Fibroblast of peridontal ligament (primary cell): Measurements from ENCODE around the gene TENT5A.
"Not testable (repeated sequence)": the region's sequence is repeated elsewhere in the genome, so short reads cannot be mapped to it uniquely, and the experiment has no call there.

Experiments used
- DNase-seq: peaks from one replicate; pipeline ENCODE4 v3.0.0-alpha.2; 2010; ENCODE audit errors: extremely low read depth

Gene TENT5A

DNA sequence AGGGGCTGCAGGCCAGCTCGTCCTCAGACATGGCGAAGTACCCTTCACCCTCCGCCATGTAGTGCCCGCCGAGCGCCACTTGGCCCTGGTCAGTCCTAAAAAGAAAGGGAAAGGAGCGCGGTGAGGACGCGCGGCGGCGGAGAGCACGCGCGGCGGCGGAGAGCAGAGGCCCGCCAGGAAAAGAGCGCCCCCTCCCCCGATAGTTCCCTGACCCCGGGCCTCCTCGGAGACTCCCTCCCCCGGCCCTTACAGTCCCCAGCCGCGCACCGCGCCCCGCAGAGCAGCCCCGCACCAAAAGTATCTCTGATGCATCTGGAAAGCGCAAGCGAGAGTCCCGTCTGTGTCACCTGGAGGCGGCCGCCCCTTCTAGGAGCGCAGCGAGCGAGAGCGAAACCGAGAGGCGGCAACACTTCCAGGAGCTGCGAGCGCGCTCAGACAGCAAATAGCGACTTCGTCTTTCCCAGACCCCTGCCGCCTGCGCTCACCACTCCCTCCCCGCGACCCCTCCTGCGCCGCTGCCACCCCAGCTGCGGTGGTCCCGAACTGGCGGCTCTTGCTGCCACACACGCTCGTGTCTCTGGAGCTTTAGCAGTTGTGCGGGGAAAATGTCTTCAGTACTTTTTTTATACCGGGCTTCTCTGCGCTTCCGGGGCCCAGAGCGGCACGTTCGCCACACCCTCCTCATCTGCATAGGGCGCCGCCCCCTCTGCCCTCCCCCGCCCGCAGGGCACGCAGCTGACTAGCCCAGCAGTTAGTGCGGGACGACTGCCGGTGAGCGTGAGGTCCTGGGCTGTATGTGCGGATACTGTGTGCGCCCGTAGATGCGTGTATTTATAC lies at the start of gene TENT5A:
Gene TENT5A, minus strand, starts transcription at position 598 of the 837 bp plus-strand sequence. Its CDS starts 540 bp downstream, at position 58.
- peak; percentile 88 for DNase-seq

DNA sequence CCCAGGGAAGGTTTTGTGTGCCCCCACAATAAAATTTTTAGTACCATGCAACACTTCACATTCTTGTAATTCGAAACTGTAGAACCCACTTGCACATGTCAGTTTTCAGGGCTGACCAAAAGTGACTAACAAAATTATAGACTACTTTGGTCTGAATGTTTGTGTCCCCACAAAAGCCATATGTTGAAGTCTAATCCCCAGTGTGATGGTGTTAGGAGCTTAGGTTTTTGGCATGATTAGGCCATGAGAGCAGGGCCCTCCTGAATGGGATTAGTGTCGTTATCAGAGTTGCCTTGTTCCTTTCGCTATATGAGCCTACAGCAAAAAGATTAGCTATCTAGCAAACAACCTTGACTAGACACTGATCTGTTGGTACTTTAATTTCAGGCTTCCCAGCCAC lies 49.0 kb upstream of the TENT5A start:
- DNase-seq, result no peak

DNA sequence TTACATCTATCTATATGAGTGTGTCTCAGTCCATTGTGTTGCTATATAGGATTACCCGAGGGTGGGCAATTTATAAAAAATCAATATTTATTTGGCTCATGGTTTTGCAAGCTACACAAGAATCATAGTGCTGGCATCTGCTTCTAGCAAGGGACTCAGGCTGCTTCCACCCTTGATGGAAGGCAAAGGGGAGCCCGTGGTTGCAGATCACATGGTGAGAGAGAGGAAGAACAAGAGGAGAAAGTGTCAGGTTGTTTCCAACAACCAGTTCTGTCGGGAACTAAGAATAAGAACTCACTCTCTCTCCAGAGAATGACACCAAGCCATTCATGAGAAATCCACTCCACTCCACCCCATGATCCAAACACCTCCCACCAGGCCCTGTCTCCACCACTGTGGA lies 48.2 kb upstream of the TENT5A start:
- DNase-seq, result no peak

DNA sequence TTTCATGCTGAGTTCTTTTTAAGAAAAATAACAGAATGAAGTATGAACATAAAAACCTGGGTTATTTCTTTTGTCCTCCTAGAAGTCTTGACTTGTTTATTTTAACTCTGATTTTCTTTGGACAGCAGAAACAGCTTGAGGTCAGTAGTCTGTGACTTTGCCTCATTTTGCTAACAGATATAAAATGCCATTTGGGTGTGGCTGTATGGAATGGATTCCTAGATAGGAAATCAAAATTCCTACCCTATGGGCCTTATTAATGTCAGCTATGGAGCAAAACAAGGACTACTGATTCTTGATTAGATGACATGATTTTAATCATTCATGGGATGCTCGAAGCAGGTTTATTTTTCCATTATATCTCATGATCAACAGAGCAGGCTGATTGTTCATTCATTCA lies 46.8 kb upstream of the TENT5A start:
- DNase-seq, result no peak

DNA sequence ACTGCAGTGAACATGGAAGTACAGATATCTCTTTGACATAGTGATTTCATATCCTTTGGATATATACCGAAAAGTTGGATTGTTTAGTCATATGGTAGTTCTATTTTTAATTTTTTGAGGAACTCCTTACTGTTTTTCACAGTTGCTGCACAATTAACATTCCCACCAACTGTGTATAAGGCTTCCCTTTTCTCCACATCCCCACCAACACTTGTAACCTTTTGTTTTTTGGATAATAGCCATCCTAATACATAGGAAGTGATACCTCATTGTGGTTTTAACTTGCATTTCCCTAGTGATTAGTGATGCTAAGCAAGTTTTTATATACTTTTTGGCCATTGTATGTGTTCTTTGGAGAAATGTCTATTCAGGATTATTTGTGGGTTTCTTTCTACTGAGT lies 45.1 kb upstream of the TENT5A start:
- no peak for DNase-seq

DNA sequence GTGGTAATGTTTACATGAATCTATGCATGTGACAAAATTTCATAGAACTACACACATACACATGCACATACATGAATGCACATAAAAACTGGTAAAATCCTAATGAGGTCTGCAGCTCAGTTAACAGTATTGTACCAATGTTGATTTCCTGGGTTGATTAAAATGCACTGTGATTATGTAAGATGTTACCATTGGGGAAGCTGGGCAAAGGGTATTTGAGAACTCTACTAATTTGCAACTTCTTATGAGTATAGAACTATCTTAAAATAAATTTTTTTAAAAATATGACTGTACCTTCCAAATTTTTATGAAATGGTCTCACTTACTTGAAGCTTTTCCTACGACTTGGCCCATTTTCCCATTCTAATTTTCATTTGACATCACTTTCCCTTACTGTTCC lies 43.4 kb upstream of the TENT5A start:
- DNase-seq, result no peak

DNA sequence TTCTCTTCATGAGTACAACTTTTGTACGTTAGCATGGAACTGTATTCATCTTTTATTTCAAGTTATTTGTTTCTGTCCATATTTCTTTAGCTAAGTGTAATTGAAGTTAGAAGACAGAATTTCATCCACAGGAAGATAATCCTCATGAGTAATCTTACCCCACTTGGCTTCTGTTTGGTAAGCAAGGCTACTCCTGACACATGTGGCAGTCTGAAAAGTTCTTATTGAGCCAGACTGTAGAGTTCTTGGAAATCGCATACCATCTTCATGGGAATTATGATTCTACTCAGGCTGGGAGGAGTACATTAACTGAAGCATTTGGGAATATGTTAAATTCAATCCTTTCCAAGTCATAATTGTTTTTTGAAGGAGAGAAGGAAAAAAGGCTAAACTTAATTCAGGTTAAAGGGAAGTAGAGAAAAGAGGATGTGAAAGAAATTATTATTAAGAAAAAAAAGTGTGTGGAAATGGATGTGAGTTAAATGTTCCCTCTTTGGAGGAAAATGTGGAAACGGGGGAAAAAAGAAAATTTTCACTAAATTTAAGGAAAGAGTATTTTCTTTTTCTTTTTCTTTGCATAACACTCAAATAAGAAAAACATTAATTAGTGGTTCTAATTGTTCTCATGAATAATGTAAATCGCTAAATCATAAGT lies 41.5 kb upstream of the TENT5A start:
- DNase-seq, result peak; percentile 61

DNA sequence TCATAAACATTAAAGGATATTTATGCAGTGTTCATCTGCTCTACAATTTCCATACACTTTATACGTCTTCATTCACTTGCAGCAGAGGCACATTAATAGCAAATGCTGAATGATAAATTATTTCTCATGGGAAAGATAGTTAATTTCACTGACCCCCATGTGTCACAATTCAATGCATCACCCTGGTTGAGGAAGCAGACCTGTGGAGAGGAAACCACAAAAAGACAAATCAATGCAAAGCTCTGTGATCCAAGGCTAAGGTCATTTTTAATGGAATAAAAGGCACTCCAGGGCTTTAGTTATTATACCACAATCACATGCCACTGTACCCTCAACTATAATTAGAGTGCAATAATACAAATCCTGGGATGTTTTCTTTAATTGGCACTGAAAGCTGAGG lies 40.3 kb upstream of the TENT5A start:
- DNase-seq, result no peak

DNA sequence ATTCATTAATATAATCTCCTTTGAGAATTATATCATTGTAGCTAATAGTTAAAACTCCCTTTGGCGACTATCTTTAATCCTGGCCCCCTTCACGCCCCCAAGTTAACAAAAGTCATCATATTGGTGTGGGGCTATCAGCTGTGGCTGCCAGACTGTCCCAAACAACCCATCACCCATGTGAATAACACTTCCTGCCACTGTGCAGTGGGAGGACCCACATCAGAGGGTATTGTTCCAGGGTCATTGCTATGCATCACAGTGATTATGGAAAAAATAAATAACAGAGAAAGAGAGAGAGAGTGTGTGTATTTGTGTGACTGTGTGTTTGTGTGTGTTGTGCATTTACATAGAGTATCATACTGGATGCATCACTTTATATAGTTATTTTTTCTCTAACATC lies 39.3 kb upstream of the TENT5A start:
- no peak for DNase-seq

DNA sequence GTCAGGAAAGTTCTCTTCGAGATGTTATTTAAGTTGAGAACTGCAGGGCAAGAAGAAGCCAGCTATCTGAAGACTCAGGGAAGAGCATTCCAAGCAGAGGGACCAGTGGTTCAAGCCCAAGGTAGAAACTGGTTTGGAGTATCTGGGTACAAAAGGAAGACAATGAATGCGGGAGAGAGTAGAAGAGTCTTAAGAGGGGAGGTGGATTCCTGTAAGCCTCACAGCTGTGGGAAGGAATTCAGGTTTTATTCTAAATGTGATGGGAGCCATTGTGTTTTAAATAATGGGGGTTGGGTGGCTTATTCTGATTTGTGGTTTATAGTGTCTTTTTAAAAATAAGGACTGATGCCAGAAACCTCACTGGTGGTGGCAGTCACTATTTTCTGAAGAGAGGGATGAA lies 37.6 kb upstream of the TENT5A start:
- DNase-seq, result no peak

DNA sequence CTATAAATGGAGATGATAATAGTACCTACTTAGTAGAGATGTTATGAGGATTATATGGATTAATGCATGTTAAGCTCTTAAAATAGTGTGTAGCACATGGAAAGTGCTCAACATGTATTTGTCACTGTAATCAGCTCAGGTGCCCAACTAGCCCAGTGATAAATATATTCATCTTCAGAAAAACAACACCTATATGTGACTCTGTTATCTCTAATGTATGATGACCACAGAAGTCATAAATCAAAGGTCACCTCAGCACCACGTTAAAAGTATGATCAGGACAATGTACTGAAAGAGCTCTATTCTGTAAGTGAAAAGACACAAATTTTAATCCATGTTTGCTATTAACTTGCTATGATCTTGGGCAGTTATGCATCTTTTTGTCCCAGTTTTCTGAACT lies 36.8 kb upstream of the TENT5A start:
- no peak for DNase-seq

DNA sequence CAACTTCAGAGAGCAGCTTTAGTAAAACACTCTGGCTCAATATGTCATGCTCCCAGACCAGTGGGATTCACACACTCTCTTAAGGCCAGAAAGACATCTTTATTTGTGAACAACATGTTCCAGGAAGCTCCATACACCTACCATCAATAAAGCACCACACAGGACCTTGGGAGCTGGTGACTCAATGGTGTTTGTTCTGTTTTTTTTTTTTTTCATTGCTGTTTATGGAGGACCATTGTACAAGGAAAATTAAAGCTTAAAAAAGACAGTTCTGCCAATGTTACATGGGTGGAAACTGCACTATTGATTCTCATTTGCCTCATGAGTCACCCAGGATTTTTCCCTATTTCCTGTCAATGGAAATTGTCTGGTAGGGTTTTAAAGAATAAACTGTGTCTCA lies 36.3 kb upstream of the TENT5A start:
- no peak for DNase-seq

DNA sequence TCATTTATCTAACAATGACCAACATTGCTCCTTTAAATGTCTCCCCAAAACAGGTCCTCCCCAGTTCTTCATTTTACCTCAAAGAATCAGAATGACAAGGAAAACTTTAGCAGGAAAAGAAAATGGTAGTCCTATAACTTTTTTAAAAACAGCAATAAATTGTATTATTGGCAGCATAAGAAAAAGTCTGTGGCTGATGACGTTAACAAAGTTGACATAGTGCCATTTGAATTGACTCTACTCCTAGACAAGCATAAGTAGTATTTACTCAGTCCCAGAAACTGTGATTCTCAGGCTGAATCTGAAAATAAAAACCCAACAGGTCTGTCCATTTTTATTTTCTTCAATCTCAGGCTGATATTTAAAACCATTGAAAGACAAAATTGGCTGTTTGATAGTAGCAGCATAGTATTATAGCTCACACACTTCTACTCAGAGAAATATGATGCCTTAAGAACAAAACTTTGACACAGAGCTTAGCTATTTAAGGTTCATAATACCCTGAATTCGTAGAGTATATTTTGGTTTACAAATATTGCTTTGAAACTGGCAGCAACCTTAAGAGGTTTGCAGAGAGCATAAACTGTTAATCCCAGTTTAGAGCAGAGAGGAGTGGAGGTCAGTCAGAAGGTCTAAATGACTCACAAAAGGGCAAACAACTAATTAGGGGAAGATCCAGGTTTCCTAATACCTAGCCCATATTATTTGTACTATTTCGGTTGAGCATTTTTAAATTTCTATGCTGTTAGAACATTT lies 35.0 kb upstream of the TENT5A start:
- DNase-seq, result peak; percentile 86

DNA sequence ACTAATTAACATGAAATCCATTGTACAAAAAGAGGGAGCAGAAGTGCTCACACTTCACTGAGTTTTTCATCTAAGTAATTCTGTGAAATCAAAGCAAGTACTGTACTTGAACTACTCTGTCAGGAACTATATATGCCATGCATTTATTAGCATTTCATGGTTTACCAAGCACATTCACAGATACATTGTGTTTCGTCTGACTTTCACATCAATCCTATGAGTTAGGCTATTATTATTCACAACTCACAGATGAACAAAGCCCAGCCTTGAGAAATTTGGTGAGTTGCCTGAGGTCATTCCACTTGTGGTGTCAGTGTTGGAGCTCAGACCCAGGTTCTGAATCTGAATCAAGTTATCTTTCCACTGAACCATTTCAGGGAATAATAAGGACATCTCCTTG lies 33.7 kb upstream of the TENT5A start:
- no peak for DNase-seq

DNA sequence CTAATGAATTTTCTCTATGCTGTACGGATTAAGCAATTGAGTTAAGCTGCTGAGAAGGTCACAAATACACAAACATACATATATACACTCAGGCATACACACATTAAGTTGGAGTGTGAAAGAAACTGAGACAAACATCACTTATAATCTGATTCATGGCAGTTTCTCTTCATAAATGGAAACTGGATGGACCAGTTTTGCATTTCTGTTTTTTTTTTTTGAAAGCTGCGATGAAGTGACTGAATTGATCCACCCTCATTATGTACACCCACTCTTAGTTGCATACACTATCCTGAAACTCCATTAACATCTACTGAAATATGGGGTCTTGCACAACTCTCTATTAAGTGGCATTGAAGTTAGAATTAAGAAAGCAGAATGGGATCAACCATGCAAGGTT lies 32.9 kb upstream of the TENT5A start:
- no peak for DNase-seq

DNA sequence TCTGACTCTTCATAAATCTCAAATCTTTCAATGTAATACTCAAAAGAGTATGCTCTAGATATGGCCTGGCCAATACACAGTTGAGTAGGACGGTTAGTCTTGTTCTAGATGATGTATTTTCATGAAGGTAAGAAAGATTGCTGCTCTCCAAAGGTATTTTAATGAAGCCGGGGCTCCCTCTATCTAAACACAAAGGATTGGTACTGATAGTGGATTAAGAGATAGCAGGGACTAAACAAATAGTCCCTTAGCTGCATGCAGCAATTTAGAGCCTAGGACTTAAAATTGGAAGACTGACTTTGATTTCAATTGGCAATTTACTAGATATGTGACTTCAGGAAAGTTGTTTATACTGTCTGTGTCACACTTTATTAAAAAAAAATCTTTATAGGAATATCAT lies 31.4 kb upstream of the TENT5A start:
- DNase-seq, result no peak

DNA sequence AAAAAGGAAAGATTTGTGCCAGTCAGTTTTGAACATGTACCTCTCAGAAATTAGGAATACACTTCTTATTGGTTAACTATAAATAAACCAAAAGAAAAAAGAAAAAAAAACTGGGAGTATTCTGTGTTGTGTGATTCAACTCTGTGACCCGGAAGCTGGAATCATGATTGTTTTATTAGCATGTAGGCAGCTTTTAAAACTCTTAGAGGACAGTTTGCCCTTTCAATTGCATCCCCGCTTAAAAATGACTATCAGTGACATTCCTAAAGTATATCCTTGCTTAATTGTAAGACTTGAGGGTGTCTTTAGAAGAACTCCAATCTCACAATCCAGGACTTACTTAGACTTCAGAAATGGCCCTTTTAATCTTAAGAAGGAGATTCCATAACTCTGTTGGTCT lies 29.1 kb upstream of the TENT5A start:
- no peak for DNase-seq

DNA sequence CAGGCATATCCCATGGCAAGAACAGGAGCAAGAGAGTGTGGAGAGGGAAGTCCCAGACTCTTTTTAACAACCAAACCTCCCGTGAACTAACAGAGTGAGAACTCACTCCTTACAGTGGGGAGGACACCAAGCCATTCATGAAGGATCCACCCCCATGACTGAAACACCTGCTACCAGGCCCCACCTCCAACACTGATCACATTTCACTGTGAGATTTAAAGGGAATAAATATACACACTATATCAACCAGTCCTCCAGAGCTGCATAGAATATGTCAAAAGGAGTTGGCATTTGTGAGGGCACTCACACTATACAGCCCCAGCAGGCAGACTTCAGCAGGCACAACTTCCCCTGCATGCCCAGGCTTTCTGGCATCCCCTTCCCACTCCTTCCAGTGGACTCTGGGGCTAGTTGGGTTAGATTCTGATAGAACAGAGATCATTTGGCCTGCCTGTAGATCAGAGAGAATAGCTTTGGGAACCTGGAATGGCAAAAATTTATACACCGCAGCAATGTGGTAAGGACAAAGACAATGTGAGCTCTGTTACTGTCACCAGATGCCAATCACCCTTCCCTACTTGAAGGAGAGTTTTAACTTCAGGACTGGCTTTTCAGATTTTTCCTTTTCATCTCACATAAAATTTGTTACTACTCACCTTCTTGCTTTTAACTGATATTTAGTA lies 25.2 kb upstream of the TENT5A start:
- no peak for DNase-seq

DNA sequence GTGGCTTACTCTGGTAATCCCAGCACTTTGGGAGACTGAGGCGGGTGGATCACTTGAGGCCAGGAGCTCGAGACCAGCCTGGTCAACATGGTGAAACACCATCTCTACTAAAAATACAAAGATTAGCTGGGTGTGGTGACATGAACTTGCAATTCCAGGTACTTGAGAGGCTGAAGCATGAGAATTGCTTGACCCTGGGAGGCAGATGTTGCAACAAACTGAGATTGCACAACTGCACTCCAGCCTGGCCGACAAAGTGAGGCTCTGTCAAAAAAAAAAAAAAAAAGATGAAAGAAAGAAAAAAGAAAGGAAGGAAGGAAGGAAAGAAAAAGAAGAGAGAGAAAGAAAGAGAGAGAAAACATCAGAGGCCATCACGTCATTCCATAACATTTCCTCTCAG lies 23.7 kb upstream of the TENT5A start:
- not testable (repeated sequence) for DNase-seq

DNA sequence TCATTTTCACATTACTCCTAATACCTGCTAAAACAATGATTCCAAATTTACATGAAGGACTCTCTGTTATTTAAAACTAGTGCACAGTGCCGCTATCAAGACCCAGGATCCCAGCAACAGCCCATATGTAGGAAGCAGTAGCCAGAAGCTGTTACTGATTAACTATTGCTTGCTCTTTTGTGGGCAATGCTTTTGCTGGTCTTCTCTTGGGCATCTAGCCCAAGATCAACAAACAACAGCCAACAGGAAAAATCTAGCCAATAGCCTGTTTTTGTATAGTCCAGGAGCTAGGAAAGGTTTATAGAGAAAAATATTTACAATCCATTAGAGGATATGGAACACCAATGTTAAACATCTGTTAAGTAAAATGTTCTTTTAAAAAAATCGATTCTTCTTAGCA lies 22.1 kb upstream of the TENT5A start:
- DNase-seq, result peak; percentile 73

DNA sequence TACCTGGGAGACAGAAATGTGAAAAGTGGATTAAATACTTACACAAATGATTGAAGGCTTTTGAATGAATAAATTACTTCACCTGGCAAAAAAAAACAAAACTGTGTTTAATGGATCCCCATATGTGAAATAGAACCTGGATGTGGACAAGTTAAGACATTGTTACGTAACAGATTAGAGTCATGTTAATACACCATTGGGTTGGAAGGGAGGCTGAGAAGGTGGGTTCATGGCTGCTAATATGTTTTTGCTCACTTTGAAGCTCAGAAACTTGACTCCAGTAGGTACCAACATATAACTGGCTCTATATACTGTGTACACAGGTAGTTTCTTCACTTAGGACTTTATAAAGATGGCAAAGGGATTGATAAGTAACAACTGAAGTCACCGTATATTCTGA lies 21.4 kb upstream of the TENT5A start:
- no peak for DNase-seq

DNA sequence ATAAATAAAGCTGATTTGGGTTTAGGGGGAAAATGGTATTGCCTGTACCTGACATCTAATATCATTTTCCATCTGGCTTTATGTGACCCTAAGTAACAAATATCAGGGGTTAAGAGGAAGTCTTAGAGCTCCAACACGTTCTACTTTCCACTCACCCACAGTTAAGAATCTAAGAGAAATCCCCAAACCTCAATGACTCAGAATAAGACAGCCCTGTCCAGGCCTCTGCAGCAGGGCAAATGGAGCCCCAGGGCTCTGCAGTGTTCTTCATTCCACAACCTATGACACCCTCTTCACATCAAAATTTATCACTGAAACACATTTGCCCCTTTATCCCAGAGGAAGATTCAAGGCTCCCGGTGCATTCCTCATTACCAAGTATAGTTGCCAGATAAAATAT lies 20.3 kb upstream of the TENT5A start:
- DNase-seq, result peak; percentile 59
